Endodermal cell (in vitro differentiated cells): ENCODE measurements around the gene FOXN4. TPM values are rescaled to one million over a fixed set of nuclear protein-coding genes. Genes with fewer than 3 reads are reported as not detected.

Experiments
- DNase-seq: peaks from one replicate; pipeline ENCODE4 v3.0.0-alpha.2; 2017
- H3K27ac ChIP-seq: 2 replicates; pipeline ENCODE4 v1.5.1; 2013; ENCODE audit warnings: mild to moderate bottlenecking, low read depth, low read length, moderate library complexity
- H3K27me3 ChIP-seq: 2 replicates; pipeline ENCODE4 v1.6.1; 2013; ENCODE audit warnings: mild to moderate bottlenecking, low read length, moderate library complexity; ENCODE audit not compliant: insufficient read depth, control insufficient read depth, poor library complexity, severe bottlenecking
- H3K36me3 ChIP-seq: 2 replicates; pipeline ENCODE4 v1.7.0; 2013; ENCODE audit warnings: mild to moderate bottlenecking, low read length, moderate library complexity; ENCODE audit not compliant: control insufficient read depth, insufficient read depth
- H3K4me1 ChIP-seq: one replicate; pipeline ENCODE4 v1.7.0; 2013; ENCODE audit warnings: low read length; ENCODE audit not compliant: control insufficient read depth, insufficient read depth
- H3K4me3 ChIP-seq: 2 replicates; pipeline ENCODE4 v1.5.1; 2013; ENCODE audit warnings: mild to moderate bottlenecking, low read length, moderate library complexity
- H3K9ac ChIP-seq: 2 replicates; pipeline ENCODE4 v1.6.1; 2013; ENCODE audit warnings: mild to moderate bottlenecking, low read length, moderate library complexity; ENCODE audit not compliant: poor library complexity, severe bottlenecking; ENCODE audit errors: extremely low read depth
- H3K9me3 ChIP-seq: 2 replicates; pipeline ENCODE4 v1.6.1; 2013; ENCODE audit warnings: mild to moderate bottlenecking, low read length, moderate library complexity; ENCODE audit not compliant: control insufficient read depth
- H3K27ac Mint-ChIP-seq: 2 replicates; pipeline ENCODE4 v1.8.0; 2020; ENCODE audit warnings: mixed read lengths
- H3K27me3 Mint-ChIP-seq: 2 replicates; pipeline ENCODE4 v1.8.0; 2021; ENCODE audit warnings: mild to moderate bottlenecking, mixed read lengths; ENCODE audit not compliant: insufficient read depth
- H3K36me3 Mint-ChIP-seq: 2 replicates; pipeline ENCODE4 v1.8.0; 2020; ENCODE audit warnings: low read depth, mixed read lengths
- H3K4me1 Mint-ChIP-seq: 2 replicates; pipeline ENCODE4 v1.8.0; 2020; ENCODE audit warnings: mixed read lengths
- H3K4me3 Mint-ChIP-seq: 2 replicates; pipeline ENCODE4 v1.8.0; 2020; ENCODE audit warnings: mild to moderate bottlenecking, moderate library complexity, mixed read lengths
- H3K9me3 Mint-ChIP-seq: 2 replicates; pipeline ENCODE4 v1.8.0; 2020; ENCODE audit warnings: mild to moderate bottlenecking, mixed read lengths
- CTCF ChIP-seq: fragments of 200-600 bp; sonication (generic); conservative IDR thresholded peaks from 2 replicates; pipeline ENCODE4 v1.5.0; 2021; ENCODE audit warnings: antibody characterized with exemption, mild to moderate bottlenecking
- WGBS, 2 experiments: methylation state at CpG; one replicate each; pipeline versions ENCODE4 v1.1.5 to v1.1.7; 2013; ENCODE audit warnings: missing lambda C conversion rate in 2 of 2, mixed read lengths in 1 of 2; ENCODE audit not compliant: insufficient coverage in 1 of 2, insufficient read length in 1 of 2; 5-methylcytosine and 5-hydroxymethylcytosine counted together
- total RNA-seq, 2 donors: library from RNA; stranded (reverse); fragmentation: NEBNext Ultra II Directional in 1 of 2; extraction: Animal tissue kit (Norgen Biotek cat#: 25700) in 1 of 2; gene quantifications; 2 replicates in 1 of 2; 3 replicates in 1 of 2; pipeline ENCODE4 v1.2.1, GENCODE V29; 2021

FOXN4 gene
- total RNA-seq, 2 donors from 2014 or later, result 0.20 to 0.55 TPM

GRCh38 chr12:109269428-109269827, 39.7 kb downstream of the FOXN4 start:
- no peak for DNase-seq
- no peak for TF ChIP-seq CTCF
- Histone ChIP-seq H3K9ac (no peak overlapping the region), H3K9me3 (no peaks in the 10 kb centered on the region), H3K27ac (no peak overlapping the region), H3K4me1 (no peaks in the 10 kb centered on the region), H3K27me3 (no peaks in the 10 kb centered on the region), H3K36me3 (no peaks in the 10 kb centered on the region), H3K4me3 (no peak overlapping the region)
- peaks cover 2% of the 10 kb centered on the region for H3K4me1 Mint-ChIP-seq
- H3K27me3 Mint-ChIP-seq, result peaks cover 12% of the 10 kb centered on the region
- H3K36me3 Mint-ChIP-seq, result no peaks in the 10 kb centered on the region
- H3K9me3 Mint-ChIP-seq, result peaks cover 4% of the 10 kb centered on the region
- 91 to 100% methylated on average over 3 of the region's 3 CpGs for WGBS, 2 experiments
- no peak overlapping the region for H3K27ac Mint-ChIP-seq
- H3K4me3 Mint-ChIP-seq, result no peak overlapping the region

DNA sequence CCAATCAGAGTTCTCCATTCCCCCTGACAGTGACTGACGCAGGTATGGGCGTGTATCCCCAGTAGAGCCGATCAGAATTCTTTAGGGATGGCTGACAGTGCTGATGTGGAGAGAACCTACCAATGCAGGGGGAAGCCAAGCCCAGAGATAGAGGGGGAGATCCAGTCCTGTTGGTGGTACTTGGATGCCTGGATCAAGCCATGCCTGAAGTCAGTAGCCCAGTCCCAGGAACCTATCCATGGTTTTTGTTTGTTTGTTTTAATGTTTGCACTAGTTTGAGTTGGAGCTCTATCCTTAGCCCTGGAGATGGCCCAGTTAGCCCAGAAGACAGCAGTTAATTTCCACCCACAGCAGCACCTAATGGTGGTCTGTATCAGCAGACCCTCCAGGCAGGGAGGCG, 40.2 kb downstream of the FOXN4 start:
- H3K36me3 Mint-ChIP-seq, result no peaks in the 10 kb centered on the region
- H3K9me3 ChIP-seq, result no peaks in the 10 kb centered on the region
- peaks cover 2% of the 10 kb centered on the region for H3K4me1 Mint-ChIP-seq
- no peak overlapping the region for H3K9ac ChIP-seq
- DNase-seq, result no peak
- no peaks in the 10 kb centered on the region for H3K36me3 ChIP-seq
- WGBS, 2 experiments, result 95 to 100% methylated on average over 1 to 4 of the region's 4 CpGs
- TF ChIP-seq CTCF, result no peak
- H3K27me3 ChIP-seq, result no peaks in the 10 kb centered on the region
- no peak overlapping the region for H3K27ac ChIP-seq
- no peak overlapping the region for H3K27ac Mint-ChIP-seq
- H3K4me3 Mint-ChIP-seq, result no peak overlapping the region
- H3K9me3 Mint-ChIP-seq, result peaks cover 4% of the 10 kb centered on the region
- peaks cover 12% of the 10 kb centered on the region for H3K27me3 Mint-ChIP-seq
- no peak overlapping the region for H3K4me3 ChIP-seq
- no peaks in the 10 kb centered on the region for H3K4me1 ChIP-seq

DNA sequence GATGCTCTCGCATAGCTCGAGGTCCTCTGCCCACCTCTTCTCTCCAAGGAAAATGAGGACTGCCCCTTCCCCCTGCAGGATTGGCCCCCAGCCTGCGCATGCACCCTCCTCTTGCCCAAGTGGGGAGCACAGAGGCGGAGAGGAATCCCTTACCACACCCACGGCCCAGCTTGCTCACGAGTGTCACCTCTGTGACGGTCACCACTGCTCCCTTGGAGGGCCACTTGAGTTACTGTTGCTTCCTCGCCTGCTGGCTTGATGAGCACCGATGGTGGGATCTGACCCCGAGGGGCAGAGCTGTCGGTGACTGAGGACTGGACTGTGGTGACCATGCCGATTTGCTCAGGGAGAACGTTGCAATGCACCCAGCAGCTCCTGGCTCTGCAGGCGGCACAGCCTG, 41.7 kb downstream of the FOXN4 start:
- DNase-seq, result no peak
- Mint-ChIP-seq H3K4me3 (no peak overlapping the region), H3K4me1 (peaks cover 2% of the 10 kb centered on the region), H3K27me3 (peaks cover 7% of the 10 kb centered on the region), H3K36me3 (no peaks in the 10 kb centered on the region), H3K9me3 (peaks cover 8% of the 10 kb centered on the region), H3K27ac (no peak overlapping the region)
- Histone ChIP-seq H3K27me3 (no peaks in the 10 kb centered on the region), H3K4me3 (no peak overlapping the region), H3K27ac (no peak overlapping the region), H3K9ac (no peak overlapping the region), H3K4me1 (no peaks in the 10 kb centered on the region), H3K36me3 (no peaks in the 10 kb centered on the region), H3K9me3 (no peaks in the 10 kb centered on the region)
- 91 to 100% methylated on average over 3 to 14 of the region's 14 CpGs for WGBS, 2 experiments
- TF ChIP-seq CTCF, result no peak
